Cardiac fibroblast (primary cell): ENCODE data around the gene ANKRD44.

Experiments
- DNase-seq, 2 donors: peaks; one replicate each; pipeline versions ENCODE4 v3.0.0 to v3.0.0-alpha.2; 2010; ENCODE audit warnings: low read depth in 2 of 2
- H3K4me3 ChIP-seq, 2 donors: replicated peaks in 1 of 2; 1 replicate in 1 of 2; 2 replicates in 1 of 2; pipeline ENCODE4 v1.5.1; 2011; ENCODE audit warnings: low read depth in 2 of 2, low read length in 2 of 2, mild to moderate bottlenecking in 2 of 2, moderate library complexity in 1 of 2
- TF ChIP-seq, protein P1 (sequence below): IDR thresholded peaks from one replicate; pipeline ENCODE4 v1.5.1; 2011; ENCODE audit warnings: low read depth, mild to moderate bottlenecking, low read length, inconsistent platforms

Gene ANKRD44

DNA sequence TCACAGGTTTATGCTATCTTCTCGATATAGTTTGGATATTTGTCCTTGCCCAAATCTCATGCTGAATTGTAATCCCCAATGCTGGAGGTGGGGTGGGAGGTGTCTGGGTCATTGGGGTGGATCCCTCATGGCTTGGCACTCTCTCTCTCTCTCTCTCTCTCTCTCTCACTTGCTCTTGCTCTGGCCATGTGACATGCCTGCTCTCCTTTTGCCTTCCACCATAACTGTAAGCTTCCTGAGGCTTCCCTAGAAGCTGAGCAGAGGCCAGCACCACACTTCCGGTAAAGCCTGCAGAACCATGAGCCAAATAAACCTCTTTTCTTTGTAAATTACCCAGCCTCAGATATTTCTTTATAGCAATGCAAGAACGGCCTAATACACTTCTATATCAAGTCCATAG, 342.8 kb downstream of the ANKRD44 start:
- no peak for DNase-seq
- no peak overlapping the region for H3K4me3 ChIP-seq
- TF ChIP-seq, protein P1, sequence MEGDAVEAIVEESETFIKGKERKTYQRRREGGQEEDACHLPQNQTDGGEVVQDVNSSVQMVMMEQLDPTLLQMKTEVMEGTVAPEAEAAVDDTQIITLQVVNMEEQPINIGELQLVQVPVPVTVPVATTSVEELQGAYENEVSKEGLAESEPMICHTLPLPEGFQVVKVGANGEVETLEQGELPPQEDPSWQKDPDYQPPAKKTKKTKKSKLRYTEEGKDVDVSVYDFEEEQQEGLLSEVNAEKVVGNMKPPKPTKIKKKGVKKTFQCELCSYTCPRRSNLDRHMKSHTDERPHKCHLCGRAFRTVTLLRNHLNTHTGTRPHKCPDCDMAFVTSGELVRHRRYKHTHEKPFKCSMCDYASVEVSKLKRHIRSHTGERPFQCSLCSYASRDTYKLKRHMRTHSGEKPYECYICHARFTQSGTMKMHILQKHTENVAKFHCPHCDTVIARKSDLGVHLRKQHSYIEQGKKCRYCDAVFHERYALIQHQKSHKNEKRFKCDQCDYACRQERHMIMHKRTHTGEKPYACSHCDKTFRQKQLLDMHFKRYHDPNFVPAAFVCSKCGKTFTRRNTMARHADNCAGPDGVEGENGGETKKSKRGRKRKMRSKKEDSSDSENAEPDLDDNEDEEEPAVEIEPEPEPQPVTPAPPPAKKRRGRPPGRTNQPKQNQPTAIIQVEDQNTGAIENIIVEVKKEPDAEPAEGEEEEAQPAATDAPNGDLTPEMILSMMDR, result no peak

DNA sequence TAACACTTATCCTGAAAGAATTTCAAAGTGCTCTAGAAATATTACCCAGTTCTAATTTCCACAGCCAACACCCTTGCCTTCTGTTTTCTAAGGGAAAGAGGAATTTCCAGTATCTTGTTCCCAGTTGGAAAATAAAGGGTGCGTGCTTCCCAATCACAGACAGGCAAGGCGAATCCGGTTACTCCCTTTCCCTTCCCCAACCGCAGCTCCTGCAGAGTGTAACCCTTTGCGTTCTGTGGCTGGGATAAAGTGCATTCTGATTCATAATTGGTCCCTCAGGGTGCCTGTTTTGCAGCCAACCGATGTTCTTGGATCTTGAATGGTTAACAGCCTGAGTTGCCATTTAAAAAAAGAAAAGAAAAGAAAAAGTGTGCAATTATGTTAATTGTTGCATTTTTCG, 343.5 kb downstream of the ANKRD44 start:
- peak overlapping the region in 1 of 2 donors; percentile 41 for H3K4me3 ChIP-seq
- peak; percentile 66 to 74 for DNase-seq
- TF ChIP-seq, protein P1, result no peak

DNA sequence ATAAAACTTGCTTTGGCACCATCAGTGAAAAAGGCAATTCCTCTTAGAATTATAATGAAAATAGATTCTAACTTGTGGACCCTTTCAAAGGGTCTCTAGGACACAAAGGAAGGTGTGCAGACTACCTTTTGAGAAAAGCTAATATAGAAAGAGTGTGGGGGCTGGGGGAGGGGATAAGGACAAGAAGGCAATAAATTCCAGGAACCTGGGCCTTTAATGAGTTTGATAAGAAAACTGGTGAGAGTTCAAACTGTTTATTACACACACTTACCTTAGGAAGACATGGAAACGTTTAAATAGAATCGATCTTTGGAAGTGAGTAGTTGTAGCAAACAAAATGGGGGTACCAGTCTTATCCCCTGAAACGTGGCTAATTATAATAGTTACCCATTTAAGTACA, 344.5 kb downstream of the ANKRD44 start:
- TF ChIP-seq, protein P1, result no peak
- no peak overlapping the region for H3K4me3 ChIP-seq
- no peak for DNase-seq

DNA sequence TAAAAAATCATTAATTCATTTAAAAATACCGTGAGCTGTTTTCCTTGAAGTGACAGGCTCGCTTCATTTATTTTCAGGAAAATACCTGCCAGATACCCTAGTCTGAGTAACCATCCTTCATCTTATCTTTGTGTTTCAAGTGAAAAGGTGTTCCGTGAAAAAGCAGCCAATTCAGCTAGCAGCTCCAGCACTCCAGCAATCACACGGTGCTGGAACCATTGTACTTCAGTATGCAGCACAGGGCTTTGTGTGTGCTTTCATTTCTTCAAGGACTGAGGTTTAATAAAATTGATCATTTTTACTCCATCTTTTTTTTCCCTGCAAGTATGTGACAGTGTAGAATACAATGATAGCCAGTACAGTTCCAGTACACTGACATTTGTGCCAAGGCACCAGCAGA, 344.9 kb downstream of the ANKRD44 start:
- no peak for DNase-seq
- TF ChIP-seq, protein P1, result no peak
- H3K4me3 ChIP-seq, result no peak overlapping the region

DNA sequence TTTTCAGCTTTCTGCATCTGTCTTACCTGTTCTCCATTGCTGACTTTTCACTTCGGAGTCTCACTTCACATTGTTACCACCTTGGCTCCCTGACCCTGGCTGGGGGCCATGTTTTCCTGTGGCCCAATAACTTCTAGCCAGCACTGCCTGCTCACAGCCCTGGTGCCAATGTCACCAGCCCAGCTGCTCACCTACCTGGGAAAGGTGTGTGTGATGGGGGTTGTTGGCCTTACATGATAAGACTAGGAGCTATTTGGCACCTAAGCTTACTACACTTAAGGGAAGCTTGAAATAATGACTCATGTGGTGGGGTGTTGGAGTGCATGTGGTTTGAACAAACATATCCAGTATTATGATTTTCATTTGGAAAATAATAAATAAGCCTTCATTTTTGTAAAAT, 346.6 kb downstream of the ANKRD44 start:
- no peak overlapping the region for H3K4me3 ChIP-seq
- TF ChIP-seq, protein P1, result no peak
- no peak for DNase-seq

DNA sequence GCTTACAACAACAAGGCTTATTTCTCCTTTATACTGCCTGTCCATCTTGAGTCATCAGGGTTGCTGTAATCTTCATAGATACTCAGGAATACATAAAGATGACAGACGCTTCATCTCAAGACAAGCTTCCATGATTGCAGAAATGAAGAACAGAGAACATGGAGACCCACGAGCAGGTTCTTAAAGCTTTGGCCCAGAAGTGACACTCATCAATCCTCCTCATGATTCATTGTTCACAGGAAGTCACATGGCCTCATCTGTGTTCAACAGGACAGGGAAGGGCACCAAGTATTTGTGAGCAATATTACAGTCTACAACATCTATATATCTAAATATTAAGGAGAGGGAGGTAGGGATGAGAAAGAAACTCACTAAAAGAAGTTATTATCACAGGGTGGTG, 347.5 kb downstream of the ANKRD44 start:
- no peak for DNase-seq
- TF ChIP-seq, protein P1, result no peak
- no peak overlapping the region for H3K4me3 ChIP-seq

DNA sequence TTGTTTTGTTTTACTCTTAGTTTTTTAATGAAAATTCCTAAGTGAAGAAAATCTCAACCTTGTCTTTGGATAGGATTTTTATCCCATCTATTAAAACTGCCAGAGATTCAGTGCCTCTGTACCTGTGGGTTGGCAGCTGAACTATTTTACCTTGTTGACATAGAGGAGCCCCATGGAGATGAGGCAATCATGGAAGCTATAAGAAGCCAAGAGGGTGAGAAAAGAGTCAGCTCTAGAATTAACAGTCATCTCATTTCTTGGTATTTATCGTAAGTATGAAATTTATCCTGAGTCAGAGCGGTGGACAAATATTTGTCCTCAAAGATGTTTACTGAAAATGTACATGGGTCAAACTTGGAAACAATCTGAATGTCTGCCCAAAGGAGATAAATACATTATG, 348.3 kb downstream of the ANKRD44 start:
- H3K4me3 ChIP-seq, result no peak overlapping the region
- TF ChIP-seq, protein P1, result no peak
- DNase-seq, result no peak
